SHP77 treated with DMSO at 0.1 percent for 48 hours (cell line): ENCODE results near the gene ATAD3B.

Experiments used
- DNase-seq: peaks from one replicate; lab custom pipeline; 2025; lab: John Stamatoyannopoulos, UW

ATAD3B gene

GRCh38 chr1:1535201-1536018 lies 63.8 kb downstream of the ATAD3B start:
- no peak for DNase-seq

- DNase-seq, result no peak
Measured at GRCh38 chr1:1536019-1536937, 64.7 kb downstream of the ATAD3B start.

GRCh38 chr1:1536938-1537546 lies 65.5 kb downstream of the ATAD3B start:
- DNase-seq, result no peak

GRCh38 chr1:1537626-1538250 lies 66.2 kb downstream of the ATAD3B start:
- DNase-seq, result no peak

GRCh38 chr1:1538334-1538733 lies 66.8 kb downstream of the ATAD3B start:
- DNase-seq, result no peak

GRCh38 chr1:1538989-1539309 lies 67.4 kb downstream of the ATAD3B start:
- no peak for DNase-seq

GRCh38 chr1:1539310-1540089 lies 67.9 kb downstream of the ATAD3B start:
- no peak for DNase-seq

- DNase-seq, result no peak
Measured at GRCh38 chr1:1540090-1540817, 68.7 kb downstream of the ATAD3B start, which contains the start of gene TMEM240. Gene TMEM240 (minus strand): TSS chr1:1540624. CDS start chr1:1540346, 278 bp downstream.

GRCh38 chr1:1540818-1541628 lies 69.5 kb downstream of the ATAD3B start:
- DNase-seq, result no peak

GRCh38 chr1:1541956-1542765 lies 70.6 kb downstream of the ATAD3B start:
- no peak for DNase-seq

- DNase-seq, result no peak
Measured at GRCh38 chr1:1542766-1543705, 71.5 kb downstream of the ATAD3B start.

- no peak for DNase-seq
Measured at GRCh38 chr1:1543706-1544099, 72.1 kb downstream of the ATAD3B start.

GRCh38 chr1:1544544-1544943 lies 73.0 kb downstream of the ATAD3B start:
- no peak for DNase-seq
